Measurements from ENCODE around the gene JOSD2.

GRCh38 chr19:50550594-50550966, 39.6 kb upstream of the JOSD2 start:
- TF ChIP-seq CTCF (IDR thresholded peaks at IDR 0.05): no peak
- TF ChIP-seq ZFX (IDR thresholded peaks at IDR 0.05; ENCODE audit: borderline replicate concordance): no peak

Data from 22Rv1 (cell line).